Kasumi-1 (cell line): ENCODE results near the gene PKDREJ.
"Not testable (repeated sequence)": the region's sequence is repeated elsewhere in the genome, so short reads cannot be mapped to it uniquely, and the experiment has no call there.

Source experiments
- DNase-seq, 2 experiments: peaks; one replicate each; lab custom pipeline; 2025; lab: John Stamatoyannopoulos, UW

The PKDREJ gene, protein sequence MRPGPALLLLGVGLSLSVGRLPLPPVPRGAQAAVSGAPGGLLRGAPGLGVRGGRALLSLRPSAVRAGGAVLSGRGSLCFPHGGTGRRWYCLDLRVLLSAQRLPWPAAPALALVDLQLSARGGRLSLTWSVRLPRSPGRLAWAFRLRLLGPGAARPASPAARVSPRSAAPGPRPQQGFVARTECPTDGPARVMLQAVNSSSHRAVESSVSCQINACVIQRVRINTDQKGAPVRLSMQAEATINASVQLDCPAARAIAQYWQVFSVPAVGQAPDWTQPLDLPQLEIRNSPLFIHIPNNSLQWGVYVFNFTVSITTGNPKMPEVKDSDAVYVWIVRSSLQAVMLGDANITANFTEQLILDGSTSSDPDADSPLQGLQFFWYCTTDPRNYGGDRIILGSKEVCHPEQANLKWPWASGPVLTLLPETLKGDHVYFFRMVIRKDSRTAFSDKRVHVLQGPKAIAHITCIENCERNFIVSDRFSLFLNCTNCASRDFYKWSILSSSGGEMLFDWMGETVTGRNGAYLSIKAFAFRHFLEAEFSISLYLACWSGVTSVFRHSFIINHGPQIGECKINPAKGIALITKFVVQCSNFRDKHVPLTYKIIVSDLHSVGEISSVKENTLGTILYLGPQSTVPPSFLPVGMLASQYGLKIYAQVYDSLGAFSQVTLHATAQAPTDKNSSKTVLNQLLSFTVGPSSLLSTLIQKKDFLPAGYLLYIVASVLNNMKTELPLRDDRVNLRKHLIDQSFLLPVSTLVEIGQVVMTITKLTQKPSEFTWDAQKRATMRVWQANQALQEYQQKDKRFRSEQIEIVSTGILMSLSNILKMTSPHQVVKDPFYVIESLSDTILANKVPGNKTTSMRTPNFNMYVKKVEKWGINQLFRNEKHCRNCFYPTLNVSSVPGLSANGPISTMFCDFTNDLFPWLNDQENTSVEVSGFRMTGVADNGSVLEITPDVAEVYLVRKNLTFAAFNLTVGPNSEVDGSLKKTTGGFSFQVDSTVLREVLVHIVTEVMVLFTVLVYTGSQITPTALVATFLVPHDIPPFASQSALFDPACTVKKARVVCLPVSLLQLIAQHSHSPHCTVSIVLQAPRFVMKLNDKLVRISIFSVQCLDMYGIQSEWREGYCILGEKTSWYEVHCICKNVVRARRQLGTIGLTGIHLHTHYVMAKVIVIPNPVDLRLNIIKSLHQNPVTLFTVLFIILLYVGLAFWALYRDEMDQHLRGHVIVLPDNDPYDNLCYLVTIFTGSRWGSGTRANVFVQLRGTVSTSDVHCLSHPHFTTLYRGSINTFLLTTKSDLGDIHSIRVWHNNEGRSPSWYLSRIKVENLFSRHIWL (N-terminal part only)

GRCh38 chr22:46263216-46263590 lies at the start of gene PKDREJ:
Gene PKDREJ, minus strand, starts transcription at chr22:46263343. Its CDS starts 21 bp downstream, at chr22:46263322.
- no peak for DNase-seq

GRCh38 chr22:46312848-46313247 lies 49.7 kb upstream of the PKDREJ start:
- DNase-seq, result not testable (repeated sequence)

- DNase-seq, result no peak
Observed at GRCh38 chr22:46312056-46312455, 48.9 kb upstream of the PKDREJ start.

DNA sequence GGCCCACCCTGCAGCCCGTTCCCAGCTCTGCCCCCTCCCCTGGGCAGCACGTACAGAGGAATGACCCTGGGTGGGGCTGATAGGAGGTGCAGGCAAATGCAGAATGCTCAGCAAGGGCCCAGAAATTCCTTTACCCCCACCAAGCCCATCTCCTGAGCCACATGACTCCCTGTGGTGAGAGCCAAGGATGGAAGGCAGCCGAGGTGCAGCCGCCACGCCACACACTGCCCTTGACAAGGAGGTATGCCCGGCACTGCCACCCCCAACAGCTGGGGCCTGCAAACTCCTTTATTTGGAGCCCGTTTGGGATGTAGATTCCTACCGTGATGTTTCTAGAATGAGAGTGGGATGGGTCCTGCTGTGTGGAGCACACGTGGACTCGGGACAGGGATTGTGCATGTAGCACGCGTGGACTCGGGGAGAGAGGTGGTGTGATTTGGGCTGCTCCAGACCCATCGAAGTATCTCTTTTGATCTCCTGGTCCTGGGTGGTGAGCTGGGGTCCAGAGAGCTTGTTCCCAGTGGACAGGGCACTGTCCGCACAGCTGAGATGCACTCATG lies 46.5 kb upstream of the PKDREJ start:
- DNase-seq, result no peak

DNA sequence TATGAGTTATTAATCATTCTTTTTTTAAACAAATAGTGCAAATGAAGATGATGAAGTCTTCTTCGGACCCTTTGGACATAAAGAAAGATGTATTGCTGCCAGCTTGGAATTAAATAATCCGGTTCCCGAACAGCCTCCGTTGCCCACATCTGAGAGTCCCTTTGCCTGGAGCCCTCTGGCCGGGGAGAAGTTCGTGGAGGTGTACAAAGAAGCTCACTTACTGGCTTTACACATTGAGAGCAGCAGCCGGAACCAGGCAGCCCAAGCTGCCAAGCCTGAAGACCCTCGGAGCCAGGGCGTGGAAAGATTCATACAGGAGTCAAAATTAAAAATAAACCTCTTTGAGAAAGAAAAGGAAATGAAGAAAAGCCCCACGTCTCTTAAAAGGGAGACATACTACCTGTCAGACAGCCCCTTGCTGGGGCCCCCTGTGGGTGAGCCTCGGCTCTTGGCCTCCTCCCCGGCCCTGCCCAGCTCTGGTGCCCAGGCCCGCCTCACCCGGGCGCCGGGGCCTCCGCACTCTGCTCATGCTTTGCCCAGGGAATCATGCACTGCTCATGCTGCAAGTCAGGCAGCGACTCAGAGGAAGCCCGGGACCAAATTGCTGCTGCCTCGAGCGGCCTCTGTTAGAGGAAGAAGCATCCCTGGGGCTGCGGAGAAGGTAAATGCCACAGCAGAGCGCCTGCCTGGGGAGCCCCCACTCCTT lies 45.3 kb upstream of the PKDREJ start:
- DNase-seq, result no peak

- no peak for DNase-seq
Observed at GRCh38 chr22:46303347-46303965, 40.3 kb upstream of the PKDREJ start.

- no peak for DNase-seq
Observed at GRCh38 chr22:46300491-46300890, 37.3 kb upstream of the PKDREJ start.

DNA sequence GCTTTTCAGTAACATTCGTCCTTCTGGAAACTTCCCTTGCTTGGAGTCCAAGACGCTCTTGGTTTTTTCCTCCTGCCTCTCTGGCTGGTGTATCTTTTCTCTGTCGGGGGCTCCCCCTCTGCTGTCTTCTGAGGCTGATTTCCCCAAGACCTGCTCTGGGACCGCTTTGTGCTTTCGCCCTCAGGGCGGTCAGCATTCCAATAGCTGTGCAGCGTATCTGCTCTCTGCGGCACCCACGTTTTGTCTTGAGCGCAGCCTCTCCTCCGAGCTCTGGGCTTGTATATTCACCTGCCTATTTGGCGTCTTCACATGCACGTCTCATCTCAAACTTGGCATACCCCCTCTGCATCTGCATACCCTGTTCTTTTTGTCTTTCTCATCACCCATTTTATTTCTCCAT lies 36.0 kb upstream of the PKDREJ start:
- DNase-seq, result no peak

- DNase-seq, result peak; percentile 7 to 10
Observed at GRCh38 chr22:46297151-46297812, 34.1 kb upstream of the PKDREJ start.

DNA sequence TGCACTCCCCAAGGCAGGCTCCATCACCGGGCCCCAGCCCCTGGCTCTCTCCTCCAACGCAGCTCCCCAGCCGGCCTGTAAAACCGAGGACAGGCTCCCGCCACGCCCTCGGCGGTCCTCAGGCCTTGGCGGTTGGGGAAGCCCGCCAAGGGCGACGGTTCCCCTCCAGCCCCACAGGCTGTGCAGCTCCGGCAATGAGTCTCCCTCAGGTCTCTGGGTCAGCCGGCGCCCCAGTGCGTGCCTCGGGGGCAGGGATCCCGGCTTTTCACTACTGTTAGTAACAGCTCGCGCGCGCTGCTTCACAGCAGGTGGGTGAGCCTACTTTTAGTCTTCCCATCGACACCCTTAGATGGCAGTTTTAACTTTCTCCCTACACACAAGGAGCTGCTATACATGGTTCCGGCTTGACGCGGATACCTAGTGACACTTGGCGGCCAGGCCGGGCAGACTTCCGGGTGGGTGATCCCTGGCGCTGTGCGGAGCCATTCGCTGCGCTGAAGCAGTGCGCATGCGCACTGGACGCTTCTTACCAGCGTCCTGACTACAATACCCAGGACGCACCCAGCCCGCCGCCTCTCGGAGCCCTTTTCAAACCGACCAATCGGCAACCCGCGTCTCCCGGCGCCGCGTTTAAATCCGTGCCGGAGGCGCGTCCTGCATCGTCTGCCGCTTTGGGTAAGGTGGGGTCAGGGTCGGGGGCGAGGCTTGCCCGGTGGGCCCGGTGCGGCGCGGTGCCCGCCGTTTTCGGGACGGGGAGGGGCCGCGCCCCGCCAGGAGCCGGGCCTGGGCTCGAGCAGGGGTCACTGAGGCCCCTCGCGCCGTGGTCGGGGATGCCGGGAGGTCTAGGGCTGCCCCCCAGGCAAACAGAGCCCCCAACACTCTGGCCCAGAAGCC lies 33.4 kb upstream of the PKDREJ start, which contains the start of gene GTSE1:
Gene GTSE1, plus strand, starts transcription at position 614 of the 894 bp plus-strand sequence. CDS start 531 bp downstream, outside the sequence.
- peak; percentile 96 for DNase-seq

DNA sequence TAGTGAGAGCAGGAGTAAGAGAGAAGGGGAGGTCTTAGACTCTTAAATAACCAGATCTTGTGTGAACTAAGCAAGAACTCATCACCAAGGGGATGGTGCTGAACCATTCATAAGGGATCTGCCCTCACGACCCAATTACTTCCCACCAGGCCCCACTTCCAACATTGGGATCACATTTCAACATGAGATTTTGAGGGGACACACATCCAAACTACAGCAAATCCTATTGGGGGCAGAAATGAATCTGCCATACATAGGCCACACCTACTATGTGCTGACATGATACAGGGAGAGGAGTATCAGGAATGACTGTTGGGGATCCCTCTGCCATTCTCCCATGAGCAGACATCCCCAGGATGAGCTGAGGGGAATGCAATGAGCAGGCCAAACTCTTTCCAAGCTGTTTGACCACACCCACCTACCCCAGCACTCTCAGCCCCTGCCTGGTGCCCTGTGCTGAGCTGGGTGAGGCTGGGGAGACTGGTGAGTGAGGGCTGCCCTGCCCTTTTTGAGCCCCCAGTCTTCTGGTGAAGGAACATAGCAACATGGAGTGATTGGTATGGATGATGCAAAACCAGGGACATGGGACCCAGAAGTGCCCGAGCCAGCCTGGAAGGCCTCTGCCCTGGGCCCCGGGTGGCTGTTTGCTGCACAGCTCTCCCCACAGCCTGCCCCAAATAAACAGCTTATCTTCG lies 32.3 kb upstream of the PKDREJ start:
- no peak for DNase-seq

DNA sequence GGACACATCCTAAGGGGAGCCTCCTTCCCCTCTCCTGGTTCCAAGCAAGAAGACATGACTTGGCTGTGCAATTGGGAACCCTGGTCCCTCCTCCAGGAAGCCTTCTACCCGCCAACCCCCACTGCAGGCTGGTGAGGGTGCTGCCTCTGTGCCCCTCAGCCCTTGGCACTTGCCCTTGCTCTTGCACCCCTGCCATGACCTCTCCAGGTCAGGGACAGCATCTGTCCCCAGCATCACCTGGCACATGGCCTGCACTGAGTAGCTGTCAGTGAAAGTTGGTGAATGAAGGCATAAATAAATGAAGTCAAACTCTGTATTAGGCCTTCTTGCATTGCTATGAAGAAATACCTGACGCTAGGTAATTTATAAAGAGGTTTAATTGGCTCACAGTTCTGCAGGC lies 31.6 kb upstream of the PKDREJ start:
- DNase-seq, result no peak

DNA sequence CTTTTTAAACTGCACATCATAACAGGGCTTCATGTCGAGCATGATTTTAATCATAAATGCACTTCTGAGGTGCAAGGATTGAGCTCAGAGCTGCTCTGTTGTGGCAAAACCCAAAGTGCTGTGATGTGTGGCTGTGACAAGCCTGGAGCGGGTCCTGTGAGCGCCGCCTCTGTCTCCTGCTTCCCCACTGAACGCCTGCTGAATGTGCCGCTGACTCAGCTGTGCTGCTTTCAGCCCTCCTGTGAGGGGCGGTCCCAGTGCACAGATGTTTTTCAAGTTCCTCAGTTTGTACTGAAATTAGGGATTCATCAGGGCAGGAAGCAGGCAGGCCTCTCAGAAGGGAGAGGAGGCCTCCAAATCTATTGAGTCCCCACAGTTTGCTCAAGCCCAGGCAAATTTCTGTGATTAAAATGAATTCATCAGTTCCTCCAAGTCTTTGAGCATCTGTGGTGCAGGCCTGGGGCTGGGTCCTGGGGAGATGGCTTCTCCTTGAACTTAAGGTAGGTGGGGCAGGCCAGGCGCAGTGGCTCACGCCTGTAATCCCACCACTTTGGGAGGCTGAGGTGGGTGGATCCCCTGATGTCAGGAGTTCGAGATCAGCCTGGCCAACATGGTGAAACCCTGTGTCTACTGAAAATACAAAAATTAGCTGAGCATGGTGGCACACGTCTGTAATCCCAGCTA lies 30.6 kb upstream of the PKDREJ start:
- peak; percentile 91 to 92 for DNase-seq

DNA sequence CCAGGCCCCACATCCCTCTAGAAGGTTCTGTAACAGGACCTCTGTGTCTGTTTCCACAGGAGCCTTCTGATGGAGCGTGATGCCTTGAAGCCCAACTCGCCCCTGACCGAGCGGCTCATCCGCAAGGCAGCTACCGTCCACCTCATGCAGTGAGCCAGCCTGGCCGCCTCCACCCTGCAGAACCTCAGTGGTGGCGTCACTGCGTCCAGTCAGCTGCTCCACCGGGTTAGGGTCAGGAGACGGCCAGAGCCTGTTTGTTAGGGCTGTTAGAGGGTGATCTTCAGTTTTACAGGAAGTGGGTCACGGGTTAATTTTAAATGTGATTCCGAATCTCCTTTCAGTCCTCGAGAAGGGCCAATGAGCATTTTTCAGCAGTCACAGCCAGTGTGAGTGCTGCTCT lies 29.6 kb upstream of the PKDREJ start:
- DNase-seq, result no peak

DNA sequence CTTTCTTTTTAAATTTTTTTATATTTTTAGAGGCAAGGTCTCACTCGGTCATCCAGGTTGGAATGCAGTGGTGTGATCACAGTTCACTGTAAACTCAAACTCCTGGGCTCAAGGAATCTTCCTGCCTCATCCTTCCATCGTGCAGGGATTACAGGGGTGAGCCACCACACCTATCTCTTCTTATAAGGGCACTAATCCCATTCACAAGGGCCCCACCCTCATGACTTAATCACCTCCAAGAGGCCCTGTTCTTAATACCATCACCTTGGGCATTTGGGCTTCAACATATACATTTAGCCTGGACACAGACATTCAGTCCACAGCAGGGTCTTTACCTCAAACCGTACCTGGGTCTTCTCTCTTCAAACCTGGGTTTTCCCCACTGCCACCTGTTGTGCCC lies 29.0 kb upstream of the PKDREJ start:
- no peak for DNase-seq

DNA sequence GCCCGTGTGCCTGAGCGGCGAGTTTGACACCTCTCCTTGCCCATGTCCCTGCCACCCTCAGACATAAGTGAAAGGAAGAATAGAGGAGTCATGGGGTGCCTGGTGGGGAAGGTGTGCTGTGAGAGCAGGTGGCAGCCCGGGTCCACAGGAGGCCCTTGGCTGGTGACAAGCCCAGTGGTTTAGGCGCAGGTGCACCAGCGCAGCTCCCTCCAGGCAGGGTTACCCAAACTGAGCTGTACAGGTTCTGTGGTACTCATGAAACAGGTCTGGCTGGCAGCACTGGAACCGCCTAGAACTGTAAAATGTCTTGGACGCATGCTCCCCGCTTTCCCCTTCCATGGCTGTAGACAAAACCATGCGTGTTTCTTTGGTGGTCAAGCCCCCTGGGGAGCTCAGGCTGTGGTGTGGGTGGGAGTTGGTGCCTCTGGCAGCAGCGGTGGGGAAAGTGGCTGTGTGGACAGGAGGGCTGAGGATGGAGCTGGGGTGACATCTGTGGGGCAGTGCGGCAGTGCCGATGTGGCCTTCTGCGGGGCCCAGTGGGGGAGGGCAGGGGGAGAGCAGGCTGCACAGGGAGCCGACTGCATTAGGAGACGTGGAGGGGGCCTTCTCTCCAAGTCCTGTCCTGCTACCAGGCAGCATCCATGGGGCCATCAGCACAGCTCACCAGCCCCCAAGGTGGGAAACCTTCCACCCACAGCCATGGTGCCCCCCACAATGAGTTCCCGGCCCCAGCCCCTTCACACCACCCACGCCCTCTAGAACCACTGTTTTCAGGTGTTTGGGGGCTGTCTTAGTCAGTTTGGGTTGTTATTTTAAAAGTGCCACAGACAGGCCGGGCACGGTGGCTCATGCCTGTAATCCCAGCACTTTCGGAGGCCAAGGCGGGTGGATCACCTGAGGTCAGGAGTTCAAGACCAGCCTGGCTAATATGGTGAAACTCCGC lies 28.0 kb upstream of the PKDREJ start:
- no peak for DNase-seq
